ENCODE data around the gene RPL26.

GRCh38 chr17:8392274-8392673, 9.3 kb upstream of the RPL26 start:
- no peak for TF ChIP-seq CTCF (IDR thresholded peaks at IDR 0.05)
- no peak for TF ChIP-seq POLR2A (IDR thresholded peaks at IDR 0.05)

Data from right lobe of liver (tissue), 4 donors.